ENCODE measurements around the gene ADAM11. TPM values are rescaled to one million over a fixed set of nuclear protein-coding genes. Genes with fewer than 3 reads are reported as not detected.
"Not testable (repeated sequence)": the region's sequence is repeated elsewhere in the genome, so short reads cannot be mapped to it uniquely, and the experiment has no call there.

ADAM11 gene
- total RNA-seq, 2 donors from 2014 or later, result 1.9 to 3.5 TPM

- Mint-ChIP-seq H3K9me3 (no peaks in the 10 kb centered on the region), H3K36me3 (ENCODE audit: low read depth) (peaks cover 60% of the 10 kb centered on the region)
Measured at GRCh38 chr17:44738214-44738906, 20.4 kb upstream of the ADAM11 start.

GRCh38 chr17:44741316-44741715, 17.5 kb upstream of the ADAM11 start:
- H3K27me3 Mint-ChIP-seq (ENCODE audit: insufficient read depth), result no peaks in the 10 kb centered on the region
- no peaks in the 10 kb centered on the region for H3K9me3 ChIP-seq (ENCODE audit: control insufficient read depth, low read length)
- no peak overlapping the region for H3K9ac ChIP-seq (ENCODE audit: extremely low read depth, low read length, poor library complexity, severe bottlenecking)
- no peak overlapping the region for H3K4me3 ChIP-seq (ENCODE audit: low read length)
- no peak for DNase-seq
- WGBS, 2 experiments (ENCODE audit: insufficient coverage in 1 of 2, insufficient read length in 1 of 2), result 94 to 95% methylated on average over 6 to 8 of the region's 8 CpGs
- H3K4me3 Mint-ChIP-seq, result no peak overlapping the region
- H3K36me3 ChIP-seq (ENCODE audit: control insufficient read depth, insufficient read depth, low read length), result peaks cover 47% of the 10 kb centered on the region
- TF ChIP-seq CTCF (conservative IDR thresholded peaks at IDR 0.05), result peak; percentile 13
- H3K4me1 Mint-ChIP-seq, result peaks cover 5% of the 10 kb centered on the region
- H3K4me1 ChIP-seq (ENCODE audit: control insufficient read depth, insufficient read depth, low read length), result no peaks in the 10 kb centered on the region
- peaks cover 48% of the 10 kb centered on the region for H3K36me3 Mint-ChIP-seq (ENCODE audit: low read depth)
- no peaks in the 10 kb centered on the region for H3K27me3 ChIP-seq (ENCODE audit: control insufficient read depth, insufficient read depth, low read length, poor library complexity, severe bottlenecking)
- H3K27ac ChIP-seq (ENCODE audit: low read depth, low read length), result no peak overlapping the region
- no peaks in the 10 kb centered on the region for H3K9me3 Mint-ChIP-seq
- H3K27ac Mint-ChIP-seq, result no peak overlapping the region

More at GRCh38 chr17:44738214-44738906, 20.4 kb upstream of the ADAM11 start:
- DNase-seq, result peak; percentile 56
- H3K4me3 Mint-ChIP-seq, result no peak overlapping the region
- H3K4me3 ChIP-seq (ENCODE audit: low read length), result no peak overlapping the region
- H3K36me3 ChIP-seq (ENCODE audit: control insufficient read depth, insufficient read depth, low read length), result peaks cover 56% of the 10 kb centered on the region
- WGBS, 2 experiments (ENCODE audit: insufficient coverage in 1 of 2, insufficient read length in 1 of 2), result 89 to 95% methylated on average over 1 to 3 of the region's 3 CpGs
- H3K27ac ChIP-seq (ENCODE audit: low read depth, low read length), result no peak overlapping the region
- no peaks in the 10 kb centered on the region for H3K27me3 ChIP-seq (ENCODE audit: control insufficient read depth, insufficient read depth, low read length, poor library complexity, severe bottlenecking)
- no peaks in the 10 kb centered on the region for H3K27me3 Mint-ChIP-seq (ENCODE audit: insufficient read depth)
- TF ChIP-seq CTCF (conservative IDR thresholded peaks at IDR 0.05), result no peak
- no peaks in the 10 kb centered on the region for H3K9me3 ChIP-seq (ENCODE audit: control insufficient read depth, low read length)
- no peaks in the 10 kb centered on the region for H3K4me1 ChIP-seq (ENCODE audit: control insufficient read depth, insufficient read depth, low read length)
- no peak overlapping the region for H3K9ac ChIP-seq (ENCODE audit: extremely low read depth, low read length, poor library complexity, severe bottlenecking)
- H3K27ac Mint-ChIP-seq, result no peak overlapping the region
- H3K4me1 Mint-ChIP-seq, result peaks cover 5% of the 10 kb centered on the region

GRCh38 chr17:44745301-44745700, 13.5 kb upstream of the ADAM11 start:
- Mint-ChIP-seq H3K36me3 (ENCODE audit: low read depth) (peaks cover 50% of the 10 kb centered on the region), H3K9me3 (no peaks in the 10 kb centered on the region), H3K27ac (no peak overlapping the region), H3K4me3 (no peak overlapping the region), H3K27me3 (ENCODE audit: insufficient read depth) (no peaks in the 10 kb centered on the region), H3K4me1 (peaks cover 5% of the 10 kb centered on the region)
- Histone ChIP-seq H3K9me3 (ENCODE audit: control insufficient read depth, low read length) (no peaks in the 10 kb centered on the region), H3K27ac (ENCODE audit: low read depth, low read length) (no peak overlapping the region), H3K9ac (ENCODE audit: extremely low read depth, low read length, poor library complexity, severe bottlenecking) (no peak overlapping the region), H3K36me3 (ENCODE audit: control insufficient read depth, insufficient read depth, low read length) (peaks cover 26% of the 10 kb centered on the region), H3K4me1 (ENCODE audit: control insufficient read depth, insufficient read depth, low read length) (no peaks in the 10 kb centered on the region), H3K27me3 (ENCODE audit: control insufficient read depth, insufficient read depth, low read length, poor library complexity, severe bottlenecking) (no peaks in the 10 kb centered on the region), H3K4me3 (ENCODE audit: low read length) (no peak overlapping the region)
- DNase-seq, result peak; percentile 62
- TF ChIP-seq CTCF (conservative IDR thresholded peaks at IDR 0.05), result peak; percentile 65
- WGBS, 2 experiments (ENCODE audit: insufficient coverage in 1 of 2, insufficient read length in 1 of 2), result 82% methylated on average over 1 of the region's 1 CpG; no CpG with 5 or more reads in 1 of the 2 experiments

- 89 to 93% methylated on average over 3 to 4 of the region's 5 CpGs for WGBS, 2 experiments (ENCODE audit: insufficient coverage in 1 of 2, insufficient read length in 1 of 2)
- H3K9me3 Mint-ChIP-seq; H3K9me3 ChIP-seq (ENCODE audit: control insufficient read depth, low read length); H3K27me3 Mint-ChIP-seq (ENCODE audit: insufficient read depth); H3K4me1 Mint-ChIP-seq; H3K9ac ChIP-seq (ENCODE audit: extremely low read depth, low read length, poor library complexity, severe bottlenecking); H3K4me1 ChIP-seq (ENCODE audit: control insufficient read depth, insufficient read depth, low read length); H3K27me3 ChIP-seq (ENCODE audit: control insufficient read depth, insufficient read depth, low read length, poor library complexity, severe bottlenecking); H3K27ac ChIP-seq (ENCODE audit: low read depth, low read length); H3K27ac Mint-ChIP-seq; H3K4me3 Mint-ChIP-seq; DNase-seq; H3K4me3 ChIP-seq (ENCODE audit: low read length): not testable (repeated sequence)
- peaks cover 24% of the 10 kb centered on the region for H3K36me3 ChIP-seq (ENCODE audit: control insufficient read depth, insufficient read depth, low read length)
- H3K36me3 Mint-ChIP-seq (ENCODE audit: low read depth), result peaks cover 50% of the 10 kb centered on the region
Measured at GRCh38 chr17:44745738-44746137, 13.1 kb upstream of the ADAM11 start.
